NCI-H510A treated with DMSO at 0.1 percent for 48 hours (cell line): ENCODE data around the gene BOD1L1.
A peak's percentile ranks its signal among the peaks of the same experiment; 100 is the strongest.

ENCODE experiments used
- DNase-seq: peaks from one replicate; lab custom pipeline; 2025; lab: John Stamatoyannopoulos, UW

BOD1L1 gene

DNA sequence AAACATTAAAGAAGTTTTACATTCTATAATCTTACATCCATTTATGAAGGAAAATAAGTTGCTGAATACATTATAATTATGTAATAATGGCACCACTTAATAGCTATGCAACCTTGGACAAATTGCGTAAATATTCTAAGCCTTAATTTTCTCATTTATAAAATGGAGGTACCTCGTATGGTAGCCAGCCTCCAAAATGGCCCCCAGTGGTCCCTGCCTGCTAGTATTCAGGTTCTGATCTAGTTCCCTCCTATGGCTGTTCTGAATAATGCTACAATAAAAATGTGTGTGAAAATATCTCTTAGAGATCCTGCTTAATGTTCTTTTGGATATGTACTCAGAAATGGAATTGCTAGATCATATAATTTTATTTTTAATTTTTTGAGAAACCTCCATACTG, 72.2 kb downstream of the BOD1L1 start:
- no peak for DNase-seq

DNA sequence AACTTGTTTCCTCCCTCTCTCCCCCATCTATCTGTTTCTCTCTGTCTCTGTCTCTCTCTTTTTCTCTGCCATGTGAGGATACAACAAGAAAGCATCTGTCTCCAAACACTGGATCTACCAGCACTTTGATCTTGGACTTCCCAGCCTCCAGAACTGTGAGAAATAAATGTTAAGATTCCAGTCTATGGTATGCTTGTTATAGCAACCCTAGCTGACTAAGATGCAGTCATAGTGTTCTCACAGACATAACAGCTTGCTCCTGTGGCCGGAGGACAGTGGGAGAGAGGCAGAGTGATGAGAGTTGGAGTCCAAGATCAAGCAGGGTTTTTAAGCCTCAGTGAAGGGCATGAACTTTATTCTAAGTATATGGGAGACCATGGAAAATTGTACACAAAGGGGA, 74.4 kb downstream of the BOD1L1 start:
- DNase-seq, result no peak

DNA sequence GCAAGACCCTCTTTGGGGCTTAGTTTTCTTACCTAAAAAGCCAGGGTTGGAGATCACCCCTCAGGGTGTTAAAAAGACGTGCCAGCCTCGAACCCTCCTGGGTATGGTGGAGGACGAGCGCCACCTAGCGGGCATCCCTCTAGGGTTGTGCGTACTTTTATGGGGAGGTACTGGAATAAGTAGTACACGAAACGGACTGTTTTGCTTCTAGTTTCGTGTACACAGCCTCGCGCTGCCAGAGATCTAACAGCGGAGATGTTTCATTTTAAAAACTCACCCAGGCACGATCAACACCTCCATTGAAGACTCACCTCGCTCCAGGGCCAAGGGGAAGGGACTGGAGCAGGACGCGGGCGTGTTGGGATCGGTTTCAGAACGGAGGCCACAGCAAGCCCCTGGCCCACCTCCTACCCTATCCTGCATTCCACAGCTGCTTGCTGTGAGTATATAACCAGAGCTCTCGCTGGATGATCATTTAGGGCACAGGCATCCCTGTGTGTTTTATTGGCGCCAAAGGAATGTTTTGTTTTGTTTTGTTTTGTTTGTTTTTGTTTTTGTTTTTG, 78.5 kb downstream of the BOD1L1 start:
- peak; percentile 76 for DNase-seq

DNA sequence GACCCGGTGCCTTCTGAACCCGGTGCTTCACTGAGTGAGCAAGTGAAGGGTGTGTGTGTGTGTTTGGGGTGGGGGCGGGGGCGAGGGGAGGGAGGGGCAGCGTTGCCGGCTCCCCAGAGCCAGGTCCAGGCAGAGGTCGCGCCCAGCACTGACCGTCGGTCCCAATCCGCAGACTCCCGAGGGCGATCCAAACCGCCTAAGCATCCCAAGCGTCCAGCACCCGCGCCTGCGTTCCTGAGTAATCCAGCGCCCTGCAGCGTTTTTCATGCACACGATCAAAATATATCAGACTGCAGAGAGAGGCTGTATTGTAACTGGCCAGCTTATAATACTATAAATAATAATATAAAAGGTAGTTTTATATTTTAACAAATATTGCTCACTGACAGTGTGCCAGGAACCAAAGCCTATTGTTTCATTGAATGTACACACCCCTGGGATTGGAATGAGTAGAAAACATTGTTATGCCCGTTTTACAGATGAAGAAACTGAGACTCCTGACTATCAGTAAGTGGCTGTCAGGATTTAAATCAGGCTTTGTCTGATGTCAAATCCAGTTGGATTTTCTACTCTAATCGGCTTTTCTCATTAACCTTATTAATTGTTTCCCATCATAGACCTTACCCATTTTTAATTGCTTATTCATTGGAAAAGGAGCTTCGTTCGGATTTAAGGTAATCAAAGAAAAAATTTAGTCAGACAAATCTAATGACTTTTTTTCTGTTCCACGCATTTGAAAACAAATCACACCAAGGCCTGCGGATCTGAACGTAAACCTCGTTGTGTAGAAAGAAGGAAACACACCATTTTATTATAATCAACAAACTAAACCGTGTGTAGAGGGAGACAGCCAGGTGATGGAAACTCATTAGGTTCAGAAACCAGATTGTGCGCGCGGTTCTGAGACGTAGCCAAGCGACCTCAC, 79.2 kb downstream of the BOD1L1 start:
- peak; percentile 20 for DNase-seq

GRCh38 chr4:13547485-13548041, 80.0 kb downstream of the BOD1L1 start:
- DNase-seq, result peak; percentile 8

DNA sequence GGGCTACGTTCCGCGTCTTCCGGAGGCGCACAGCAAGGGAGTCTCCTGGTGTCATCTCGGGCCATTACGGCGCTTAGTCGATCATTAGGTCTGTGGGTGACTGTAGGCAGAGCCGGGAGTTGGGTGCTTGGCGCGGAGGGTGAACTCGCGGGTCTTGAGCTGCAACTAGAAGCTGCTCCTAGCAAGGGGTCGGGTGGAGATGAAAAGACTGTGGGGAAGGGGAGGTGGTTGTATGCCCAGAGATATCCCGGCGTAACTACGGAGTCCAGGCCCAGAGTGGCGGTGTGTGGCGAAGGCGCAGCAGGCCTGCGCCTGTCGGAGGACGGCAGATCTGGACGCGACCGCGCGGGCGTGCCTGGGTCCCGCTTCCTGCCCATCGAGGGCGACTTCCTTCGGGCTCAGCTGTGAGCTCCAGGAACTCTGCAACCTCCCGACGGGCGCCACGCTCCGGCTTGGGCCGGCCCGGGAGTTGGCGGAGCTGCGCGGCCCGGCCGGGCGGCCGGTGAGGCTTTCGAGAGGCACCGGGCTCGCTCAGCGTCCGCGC, 80.5 kb downstream of the BOD1L1 start:
- no peak for DNase-seq

GRCh38 chr4:13546142-13546940, 81.2 kb downstream of the BOD1L1 start:
- no peak for DNase-seq

DNA sequence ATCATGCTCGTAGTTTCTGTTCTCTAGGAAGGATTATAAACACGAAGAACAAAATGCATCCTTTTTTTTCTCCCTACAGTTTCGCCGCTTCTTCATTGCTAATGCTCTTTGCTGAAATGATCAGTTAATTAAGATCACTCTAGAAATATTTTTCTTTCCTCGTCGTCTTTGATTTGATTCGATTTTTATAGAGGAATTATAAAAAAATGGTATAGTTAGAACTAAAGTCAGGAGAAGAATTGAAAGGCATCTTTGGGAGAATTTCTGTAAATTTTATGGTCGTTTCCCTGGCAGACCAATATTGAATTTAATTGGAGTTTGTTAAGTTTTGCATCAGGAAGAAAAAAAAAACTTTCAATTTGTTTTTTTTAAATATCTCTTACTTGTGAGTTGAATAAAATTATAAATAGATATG, 82.1 kb downstream of the BOD1L1 start:
- no peak for DNase-seq

GRCh38 chr4:13544606-13545393, 82.7 kb downstream of the BOD1L1 start:
- peak; percentile 37 for DNase-seq

DNA sequence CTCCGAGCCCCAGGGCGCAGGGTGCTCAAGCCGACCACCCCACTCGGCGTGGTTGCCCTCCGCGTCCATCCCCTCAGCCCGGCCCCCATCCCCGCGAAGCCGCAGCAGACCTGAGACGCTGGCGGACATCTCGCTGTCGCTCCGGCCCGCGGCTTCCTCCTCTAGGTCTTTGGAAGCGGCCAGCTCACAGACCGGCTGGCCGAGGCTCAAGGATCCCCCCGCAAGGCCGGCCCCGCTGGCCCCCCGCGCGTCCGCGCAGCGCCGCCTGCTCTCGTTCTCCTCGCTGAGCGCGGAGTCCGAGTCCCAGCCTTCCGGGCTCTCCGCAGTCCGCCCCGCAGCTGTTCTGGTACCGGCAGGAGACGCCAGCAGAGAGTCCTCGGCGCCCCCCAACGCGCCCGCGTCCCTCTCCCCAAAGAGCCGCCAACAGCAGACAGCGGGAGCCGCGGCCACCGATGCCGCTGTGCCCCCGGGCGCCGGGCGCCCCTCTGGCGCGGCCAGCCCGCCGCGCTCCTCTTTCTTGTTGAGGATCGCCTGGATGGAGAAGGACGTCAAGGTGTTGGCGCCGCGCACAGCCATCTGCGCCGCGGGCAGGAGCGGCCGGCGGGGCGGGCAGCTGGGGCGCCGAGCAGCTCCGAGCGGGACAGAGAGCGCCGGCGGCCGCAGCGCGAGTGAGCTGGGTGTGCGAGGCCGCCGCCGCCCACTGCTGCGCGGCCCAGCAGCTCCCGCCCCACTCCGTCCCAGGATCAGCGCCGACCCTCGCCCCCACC, 83.5 kb downstream of the BOD1L1 start, which contains the start of gene NKX3-2:
Gene NKX3-2, minus strand, starts transcription at position 670 of the 767 bp plus-strand sequence. Its CDS starts 94 bp downstream, at position 576.
- DNase-seq, result no peak

DNA sequence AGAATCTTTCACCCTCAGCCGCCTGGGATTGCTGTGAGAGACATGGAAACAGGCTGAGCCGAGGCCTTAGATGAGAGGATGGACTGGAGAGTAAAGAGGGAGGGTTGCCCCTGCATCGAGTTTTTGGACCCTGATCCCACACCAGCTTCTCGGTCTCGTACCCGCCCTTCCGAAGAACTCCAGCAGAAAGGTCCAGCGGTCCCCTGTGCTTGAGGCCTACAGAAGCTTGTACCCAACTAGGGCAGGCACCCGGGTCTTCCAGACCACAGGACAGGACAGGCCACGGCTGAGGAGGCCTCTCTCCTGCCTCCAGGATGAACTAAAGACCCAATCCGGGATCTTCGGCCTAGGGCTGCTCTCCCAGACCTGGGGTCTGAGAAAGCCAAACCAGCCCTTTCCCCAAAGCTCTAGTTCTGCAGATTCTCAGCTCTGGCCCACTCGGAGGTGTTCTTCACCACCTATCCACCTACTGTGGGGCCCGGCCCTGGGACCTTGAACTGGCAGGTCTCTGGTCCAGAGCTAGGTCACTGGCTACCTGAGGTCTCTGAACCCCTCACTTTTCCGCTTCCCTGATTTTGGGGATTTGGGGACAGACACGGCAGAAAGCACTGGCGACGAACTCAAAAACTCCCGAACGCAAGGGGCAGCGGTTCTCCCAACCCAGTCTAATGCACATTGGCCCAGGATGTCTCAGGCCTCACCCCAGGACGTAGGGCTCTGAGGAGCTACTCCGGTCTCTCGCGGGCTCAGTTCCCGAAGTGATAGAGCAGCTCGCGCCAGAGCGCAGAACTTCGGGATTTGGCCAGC, 84.3 kb downstream of the BOD1L1 start:
- DNase-seq, result no peak

GRCh38 chr4:13542577-13543031, 84.9 kb downstream of the BOD1L1 start:
- DNase-seq, result no peak

- no peak for DNase-seq
These were observed 85.6 kb downstream of the BOD1L1 start for GRCh38 chr4:13541720-13542576.

DNA sequence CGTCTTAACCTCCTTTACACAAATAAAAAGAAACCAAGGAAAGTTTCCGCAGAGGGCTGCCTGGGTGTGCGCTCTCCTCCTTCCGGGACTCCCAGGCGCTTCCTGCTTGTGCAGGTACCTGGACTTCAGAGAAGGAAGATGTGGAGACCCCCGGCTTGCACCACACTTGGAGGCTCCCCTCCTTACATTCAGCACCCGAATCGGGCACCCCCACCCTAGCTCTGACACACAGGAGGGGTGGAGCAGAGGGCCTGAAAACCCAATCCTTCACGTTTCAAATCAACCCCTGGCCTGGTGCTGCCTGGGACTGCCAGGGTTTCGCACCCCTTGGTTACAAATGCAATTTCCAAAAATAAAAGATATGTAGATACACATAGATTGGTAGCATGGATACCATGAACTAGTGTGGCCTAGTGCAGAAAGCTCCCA, 86.3 kb downstream of the BOD1L1 start:
- no peak for DNase-seq

DNA sequence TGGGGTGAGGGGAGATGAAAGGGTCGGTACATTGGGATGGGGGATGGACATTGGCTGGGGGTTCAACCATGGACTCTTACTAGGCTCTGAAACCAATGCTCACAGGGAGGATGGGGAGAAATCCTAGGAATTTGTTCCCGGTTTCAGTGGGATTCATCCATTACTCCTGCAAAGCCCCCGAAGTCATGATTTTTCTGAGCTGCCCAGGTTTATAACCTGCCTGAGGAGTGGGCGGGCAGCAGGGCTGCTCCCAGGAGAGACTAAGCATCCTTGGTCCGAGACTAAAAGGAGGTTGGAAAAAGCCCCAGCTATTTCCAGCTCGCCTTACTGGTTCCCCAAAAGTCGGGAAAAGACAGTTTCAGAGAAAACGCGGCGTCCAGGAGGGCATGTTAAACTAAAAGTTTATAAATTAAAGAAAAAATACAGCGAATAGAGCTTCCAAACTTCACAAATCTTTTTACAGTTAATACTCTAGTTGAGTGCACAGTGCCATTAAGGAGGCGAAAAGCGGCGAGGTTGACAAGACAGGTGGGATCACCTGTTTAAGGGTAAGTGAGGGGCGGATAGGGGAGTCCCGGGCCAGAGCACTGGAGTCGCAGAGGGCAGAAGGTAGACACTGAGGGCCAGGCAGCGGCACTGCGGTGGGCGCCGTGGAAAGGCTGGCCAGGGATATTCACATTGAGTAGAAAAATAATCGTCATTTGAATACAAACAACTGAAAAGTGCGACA, 86.9 kb downstream of the BOD1L1 start:
- no peak for DNase-seq

GRCh38 chr4:13539619-13540445, 87.7 kb downstream of the BOD1L1 start:
- no peak for DNase-seq
